Esophagus muscularis mucosa (tissue), 4 donors: Measurements from ENCODE around the gene SIK3. TPM values are rescaled to one million over a fixed set of nuclear protein-coding genes. Genes with fewer than 3 reads are reported as not detected.

Source experiments
- DNase-seq: peaks from one replicate; pipeline ENCODE4 v3.0.0-alpha.2; 2017; ENCODE audit errors: extremely low spot score
- H3K27ac ChIP-seq, 4 donors: fragments of 200-600 bp; sonication (generic); replicated peaks in 1 of 4; 1 replicate in 3 of 4; 2 replicates in 1 of 4; pipeline ENCODE4 v1.5.1; 2016 to 2019; ENCODE audit warnings: mild to moderate bottlenecking in 1 of 4
- H3K27me3 ChIP-seq, 4 donors: fragments of 200-600 bp; sonication (generic); one replicate each; pipeline versions ENCODE4 v1.5.1 to v1.6.0; 2016 to 2019
- H3K36me3 ChIP-seq, 4 donors: fragments of 200-600 bp; sonication (generic); one replicate each; pipeline ENCODE4 v1.5.1; 2016 to 2019
- H3K4me1 ChIP-seq, 4 donors: fragments of 200-600 bp; sonication (generic); one replicate each; pipeline ENCODE4 v1.5.1; 2016 to 2019
- H3K4me3 ChIP-seq, 4 donors: fragments of 200-600 bp; sonication (generic); 1 replicate in 2 of 4; 2 replicates in 2 of 4; pipeline ENCODE4 v1.5.1; 2016 to 2019; ENCODE audit warnings: mild to moderate bottlenecking in 4 of 4, moderate library complexity in 1 of 4
- H3K9me3 ChIP-seq, 4 donors: fragments of 200-600 bp; sonication (generic); 1 replicate in 3 of 4; 2 replicates in 1 of 4; pipeline ENCODE4 v1.5.1; 2016 to 2019
- CTCF ChIP-seq, 3 experiments: fragments of 200-600 bp in 2 of 3; fragments of 450-650 bp in 1 of 3; sonication (generic) in 2 of 3; IDR thresholded peaks; one replicate each; pipeline ENCODE4 v1.5.1; 2017 to 2019; ENCODE audit warnings: antibody characterized with exemption in 3 of 3, mild to moderate bottlenecking in 2 of 3, moderate library complexity in 1 of 3
- EP300 ChIP-seq: sonication (generic); formaldehyde crosslinking; IDR thresholded peaks from one replicate; pipeline ENCODE4 v1.6.1; 2017; ENCODE audit warnings: antibody characterized with exemption
- POLR2A ChIP-seq: fragments of 450-650 bp; IDR thresholded peaks from one replicate; pipeline ENCODE4 v1.6.1; 2017; ENCODE audit warnings: antibody characterized with exemption, moderate library complexity, mild to moderate bottlenecking, low read depth
- POLR2AphosphoS5 ChIP-seq, 2 donors: sonication (generic); formaldehyde crosslinking; IDR thresholded peaks; one replicate each; pipeline ENCODE4 v1.6.1; 2017; ENCODE audit warnings: antibody characterized with exemption in 2 of 2
- WGBS: methylation state at CpG from one replicate; pipeline ENCODE4 v1.1.5; 2018; 5-methylcytosine and 5-hydroxymethylcytosine counted together
- intact Hi-C: fragments of 100-400 bp; cut with DNase I; formaldehyde crosslinking; loops from one replicate; pipeline ENCODE4 v1.15.1; 2023
- small RNA-seq, 3 donors: library from RNA; depleted of rRNA; stranded (forward); fragments of <200 nt; gene quantifications; one replicate each; pipeline ENCODE3, GENCODE V24; 2016
- total RNA-seq, 4 donors: library from RNA; depleted of rRNA; stranded (reverse); fragments of >200 nt; gene quantifications; one replicate each; pipeline versions ENCODE4 v1.1.0 to v1.2.1, GENCODE V29; 2016

SIK3 gene
- total RNA-seq, 4 donors from 2014 or later = 39.5 to 53.5 (median 42.3) TPM

- no peak overlapping the region for H3K27ac ChIP-seq
- WGBS = 86% methylated on average over 5 of the region's 5 CpGs
- intact Hi-C loops = no loop called here
- no peaks in the 10 kb centered on the region for H3K4me1 ChIP-seq
- H3K36me3 ChIP-seq = no peaks in the 10 kb centered on the region
- DNase-seq = no peak
- no peaks in the 10 kb centered on the region for H3K9me3 ChIP-seq
- H3K27me3 ChIP-seq = no peaks in the 10 kb centered on the region
- no peak overlapping the region for H3K4me3 ChIP-seq
- TF ChIP-seq EP300 = no peak
- no peak for TF ChIP-seq POLR2A
- no peak for TF ChIP-seq POLR2AphosphoS5 (IDR thresholded peaks at IDR 0.05)
- TF ChIP-seq CTCF (IDR thresholded peaks at IDR 0.05) = no peak
These were observed 299.9 kb downstream of the SIK3 start for GRCh38 chr11:116798368-116798767.

GRCh38 chr11:116797816-116798215, 300.4 kb downstream of the SIK3 start:
- H3K36me3 ChIP-seq = no peaks in the 10 kb centered on the region
- H3K27ac ChIP-seq = no peak overlapping the region
- no peaks in the 10 kb centered on the region for H3K4me1 ChIP-seq
- WGBS = 91% methylated on average over 5 of the region's 5 CpGs
- no peaks in the 10 kb centered on the region for H3K27me3 ChIP-seq
- no peaks in the 10 kb centered on the region for H3K9me3 ChIP-seq
- DNase-seq = no peak
- no peak for TF ChIP-seq CTCF (IDR thresholded peaks at IDR 0.05)
- no peak for TF ChIP-seq POLR2A
- TF ChIP-seq POLR2AphosphoS5 (IDR thresholded peaks at IDR 0.05) = no peak
- TF ChIP-seq EP300 = no peak
- intact Hi-C loops = no loop called here
- H3K4me3 ChIP-seq = no peak overlapping the region

- Histone ChIP-seq H3K4me1 (peaks cover 1 to 4% (median 2%) of the 10 kb centered on the region in 4 donors), H3K4me3 (no peak overlapping the region), H3K36me3 (no peaks in the 10 kb centered on the region), H3K27me3 (no peaks in the 10 kb centered on the region), H3K27ac (no peak overlapping the region), H3K9me3 (no peaks in the 10 kb centered on the region)
- 74% methylated on average over 1 of the region's 1 CpG for WGBS
- DNase-seq = no peak
- intact Hi-C loops = no loop called here
- TF ChIP-seq POLR2A (no peak), EP300 (no peak), CTCF (IDR thresholded peaks at IDR 0.05) (no peak), POLR2AphosphoS5 (IDR thresholded peaks at IDR 0.05) (no peak)
These were observed 301.7 kb downstream of the SIK3 start for GRCh38 chr11:116796548-116796947.

DNA sequence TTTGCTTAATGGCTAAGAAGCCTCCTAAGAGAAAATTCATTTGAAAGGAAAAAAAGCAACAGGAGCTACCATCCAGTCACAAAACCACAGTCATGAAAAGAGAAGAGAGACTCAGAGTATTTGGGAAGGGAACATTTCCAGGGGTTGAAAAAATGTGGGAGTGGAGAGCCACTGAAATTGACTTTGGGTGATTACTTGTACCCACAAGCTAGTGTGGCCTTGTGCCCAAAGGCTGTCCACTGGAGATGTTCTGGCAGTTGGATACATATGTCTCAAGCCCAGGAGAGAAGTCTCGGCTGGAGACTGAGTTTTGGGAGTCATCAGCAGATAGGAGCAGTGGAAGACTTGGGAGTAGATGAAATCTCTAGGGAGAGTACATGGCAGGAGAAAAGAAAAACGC, 303.4 kb downstream of the SIK3 start:
- H3K4me3 ChIP-seq = no peak overlapping the region
- no peak for DNase-seq
- H3K27ac ChIP-seq = no peak overlapping the region
- peaks cover 8 to 13% (median 10%) of the 10 kb centered on the region in 4 donors for H3K4me1 ChIP-seq
- 86% methylated on average over 2 of the region's 2 CpGs for WGBS
- no peaks in the 10 kb centered on the region for H3K9me3 ChIP-seq
- H3K27me3 ChIP-seq = no peaks in the 10 kb centered on the region
- TF ChIP-seq CTCF (IDR thresholded peaks at IDR 0.05) (no peak), EP300 (no peak)
- intact Hi-C loops = no loop called here
- H3K36me3 ChIP-seq = no peaks in the 10 kb centered on the region

- 92% methylated on average over 1 of the region's 1 CpG for WGBS
- Histone ChIP-seq H3K27ac (no peak overlapping the region), H3K4me3 (no peak overlapping the region), H3K27me3 (no peaks in the 10 kb centered on the region), H3K9me3 (no peaks in the 10 kb centered on the region), H3K36me3 (no peaks in the 10 kb centered on the region), H3K4me1 (peaks cover 8 to 15% (median 10%) of the 10 kb centered on the region in 4 donors)
- no peak for TF ChIP-seq POLR2AphosphoS5 (IDR thresholded peaks at IDR 0.05)
- intact Hi-C loops = loop anchor here (2.0 kb wide), 1 partner anchor 41 kb away; no protein-coding TSS in a partner anchor
- no peak for DNase-seq
These were observed 304.5 kb downstream of the SIK3 start for GRCh38 chr11:116793772-116794097.

Small RNA genes lying within 50 kb of the gene (small RNA-seq; reads per million reads assigned to genes)
- 0 reads per million in 3 donors for gene AP000936.3
- 1.4 to 17.2 (median 3.5) reads per million in 3 donors for gene RNY4P6

Other genes starting within 250 kb of the SIK3 start
- gene PAFAH1B2, start 45.9 kb upstream of the SIK3 start, total RNA-seq = 10 to 100 TPM; 40.3 to 63.0 (median 47.4) TPM
- gene SIDT2, start 80.3 kb upstream of the SIK3 start, total RNA-seq = 10 to 100 TPM; 26.5 to 34.1 (median 29.3) TPM
- over 10,000 TPM; 12,513 to 19,293 (median 14,679) TPM for gene TAGLN, start 100.9 kb upstream of the SIK3 start, total RNA-seq
- gene PCSK7, start 133.6 kb upstream of the SIK3 start, total RNA-seq = 10 to 100 TPM; 27.8 to 43.7 (median 31.9) TPM
- 10 to 100 TPM; 12.4 to 21.5 (median 18.4) TPM for gene RNF214, start 134.2 kb upstream of the SIK3 start, total RNA-seq
- gene BACE1-AS, start 192.9 kb upstream of the SIK3 start, total RNA-seq = 10 to 100 TPM in 3 of 4 donors, 1 to 10 TPM in 1; 7.5 to 13.2 (median 11.1) TPM
- 10 to 100 TPM; 20.8 to 37.7 (median 23.9) TPM for gene BACE1, start 217.8 kb upstream of the SIK3 start, total RNA-seq
- 10 to 100 TPM; 16.4 to 21.2 (median 18.7) TPM for gene CEP164, start 229.4 kb upstream of the SIK3 start, total RNA-seq